GM20431 (cell line): ENCODE data around the gene ANKS3.
"Not testable (repeated sequence)": the region's sequence is repeated elsewhere in the genome, so short reads cannot be mapped to it uniquely, and the experiment has no call there.

ENCODE experiments used
- in situ Hi-C: fragments of 300-500 bp; cut with MseI, MboI; formaldehyde crosslinking; loops from one replicate; pipeline ENCODE4 v1.15.0; 2020; ENCODE audit warnings: low sequenced_read_pairs; ENCODE audit not compliant: unreplicated experiment

ANKS3 gene

GRCh38 chr16:4656221-4656620, 77.8 kb downstream of the ANKS3 start:
- in situ Hi-C loops = no loop called here

GRCh38 chr16:4655801-4656200, 78.3 kb downstream of the ANKS3 start:
- in situ Hi-C loops = no loop called here

GRCh38 chr16:4654964-4655590, 79.0 kb downstream of the ANKS3 start:
- in situ Hi-C loops = no loop called here

GRCh38 chr16:4654011-4654963, 79.8 kb downstream of the ANKS3 start:
- in situ Hi-C loops = no loop called here

- in situ Hi-C loops = no loop called here
Measured at GRCh38 chr16:4652561-4652960, 81.5 kb downstream of the ANKS3 start.

- in situ Hi-C loops = no loop called here
Measured at GRCh38 chr16:4651827-4652226, 82.2 kb downstream of the ANKS3 start.

GRCh38 chr16:4650443-4651074, 83.5 kb downstream of the ANKS3 start:
- in situ Hi-C loops = not testable (repeated sequence)

- in situ Hi-C loops = no loop called here
Measured at GRCh38 chr16:4649744-4650442, 84.2 kb downstream of the ANKS3 start.

- in situ Hi-C loops = no loop called here
Measured at GRCh38 chr16:4648917-4649316, 85.2 kb downstream of the ANKS3 start.

- in situ Hi-C loops = no loop called here
Measured at GRCh38 chr16:4647644-4647980, 86.5 kb downstream of the ANKS3 start.

GRCh38 chr16:4646773-4647643, 87.1 kb downstream of the ANKS3 start:
- in situ Hi-C loops = no loop called here
